HG03571 (cell line): ENCODE data around the gene COQ2.
"Not testable (repeated sequence)": the region's sequence is repeated elsewhere in the genome, so short reads cannot be mapped to it uniquely, and the experiment has no call there.

Source experiments
- ATAC-seq: cut with Tn5 transposase; IDR thresholded peaks from one replicate; pipeline ENCODE4 v1.9.1; 2021; ENCODE audit not compliant: unreplicated experiment

The COQ2 gene

GRCh38 chr4:83250687-83251446 is 33.7 kb downstream of the COQ2 start:
- ATAC-seq: no peak

GRCh38 chr4:83248486-83248885 is 36.1 kb downstream of the COQ2 start:
- no peak for ATAC-seq

GRCh38 chr4:83247415-83248357 is 36.9 kb downstream of the COQ2 start:
- ATAC-seq: no peak

- ATAC-seq: no peak
These were observed 43.5 kb downstream of the COQ2 start for GRCh38 chr4:83241132-83241531.

- peak; percentile 92 for ATAC-seq
These were observed 44.2 kb downstream of the COQ2 start for GRCh38 chr4:83240379-83240875.

- no peak for ATAC-seq
These were observed 46.0 kb downstream of the COQ2 start for GRCh38 chr4:83238393-83239248.

- ATAC-seq: no peak
These were observed 47.0 kb downstream of the COQ2 start for GRCh38 chr4:83237591-83237990.

GRCh38 chr4:83235645-83236133 is 48.9 kb downstream of the COQ2 start:
- peak; percentile 21 for ATAC-seq

GRCh38 chr4:83234902-83235644 is 49.5 kb downstream of the COQ2 start:
- no peak for ATAC-seq

GRCh38 chr4:83234387-83234786 is 50.2 kb downstream of the COQ2 start:
- ATAC-seq: not testable (repeated sequence)

GRCh38 chr4:83232082-83232481 is 52.5 kb downstream of the COQ2 start:
- no peak for ATAC-seq

- peak; percentile 79 for ATAC-seq
These were observed 53.0 kb downstream of the COQ2 start for GRCh38 chr4:83231620-83232076.

- ATAC-seq: no peak
These were observed 53.7 kb downstream of the COQ2 start for GRCh38 chr4:83230928-83231327.

GRCh38 chr4:83229791-83230190 is 54.8 kb downstream of the COQ2 start:
- ATAC-seq: no peak

GRCh38 chr4:83228231-83228630 is 56.4 kb downstream of the COQ2 start:
- ATAC-seq: no peak

- no peak for ATAC-seq
These were observed 59.9 kb downstream of the COQ2 start for GRCh38 chr4:83224502-83225197.

- ATAC-seq: no peak
These were observed 60.8 kb downstream of the COQ2 start for GRCh38 chr4:83223781-83224180.

- ATAC-seq: peak; percentile 25
These were observed 62.6 kb downstream of the COQ2 start for GRCh38 chr4:83221897-83222441.
